Chondrocyte (in vitro differentiated cells): Measurements from ENCODE around the gene COBL. TPM values are rescaled to one million over a fixed set of nuclear protein-coding genes. Genes with fewer than 3 reads are reported as not detected.

Experiments used
- DNase-seq: peaks from one replicate; pipeline ENCODE4 v3.0.0; 2021; ENCODE audit warnings: mixed read lengths, low spot score
- H3K27ac Mint-ChIP-seq: one replicate; pipeline ENCODE4 v1.8.0; 2021; ENCODE audit warnings: mild to moderate bottlenecking, moderate library complexity, mixed read lengths; ENCODE audit not compliant: unreplicated experiment
- H3K27me3 Mint-ChIP-seq: 2 replicates; pipeline ENCODE4 v1.8.0; 2021; ENCODE audit warnings: low read depth, mixed read lengths
- H3K36me3 Mint-ChIP-seq: 2 replicates; pipeline ENCODE4 v1.8.0; 2021; ENCODE audit warnings: low read depth, mixed read lengths
- H3K4me1 Mint-ChIP-seq: 2 replicates; pipeline ENCODE4 v1.8.0; 2021; ENCODE audit warnings: low read depth, mild to moderate bottlenecking, mixed read lengths
- H3K4me3 Mint-ChIP-seq: one replicate; pipeline ENCODE4 v1.8.0; 2021; ENCODE audit warnings: mild to moderate bottlenecking, moderate library complexity, mixed read lengths; ENCODE audit not compliant: unreplicated experiment
- H3K9me3 Mint-ChIP-seq: 2 replicates; pipeline ENCODE4 v1.8.0; 2021; ENCODE audit warnings: low read depth, mixed read lengths
- total RNA-seq: library from RNA; stranded (reverse); gene quantifications from 3 replicates; pipeline ENCODE4 v1.2.1, GENCODE V29; 2021
- TF ChIP-seq, protein P1 (sequence below): fragments of 200-600 bp; sonication (generic); IDR thresholded peaks from 2 replicates; pipeline ENCODE4 v1.5.0; 2021; ENCODE audit warnings: antibody characterized with exemption, mild to moderate bottlenecking, moderate library complexity

Gene COBL
- total RNA-seq, 1 donor from 2014 or later, result 0.17 TPM

GRCh38 chr7:51128545-51129435 lies 187.8 kb downstream of the COBL start:
- H3K27me3 Mint-ChIP-seq, result peaks cover 2% of the 10 kb centered on the region
- peaks cover 3% of the 10 kb centered on the region for H3K4me1 Mint-ChIP-seq
- no peak for DNase-seq
- no peaks in the 10 kb centered on the region for H3K36me3 Mint-ChIP-seq
- no peak overlapping the region for H3K27ac Mint-ChIP-seq
- no peak overlapping the region for H3K4me3 Mint-ChIP-seq
- H3K9me3 Mint-ChIP-seq, result peaks cover 6% of the 10 kb centered on the region
- TF ChIP-seq, protein P1, sequence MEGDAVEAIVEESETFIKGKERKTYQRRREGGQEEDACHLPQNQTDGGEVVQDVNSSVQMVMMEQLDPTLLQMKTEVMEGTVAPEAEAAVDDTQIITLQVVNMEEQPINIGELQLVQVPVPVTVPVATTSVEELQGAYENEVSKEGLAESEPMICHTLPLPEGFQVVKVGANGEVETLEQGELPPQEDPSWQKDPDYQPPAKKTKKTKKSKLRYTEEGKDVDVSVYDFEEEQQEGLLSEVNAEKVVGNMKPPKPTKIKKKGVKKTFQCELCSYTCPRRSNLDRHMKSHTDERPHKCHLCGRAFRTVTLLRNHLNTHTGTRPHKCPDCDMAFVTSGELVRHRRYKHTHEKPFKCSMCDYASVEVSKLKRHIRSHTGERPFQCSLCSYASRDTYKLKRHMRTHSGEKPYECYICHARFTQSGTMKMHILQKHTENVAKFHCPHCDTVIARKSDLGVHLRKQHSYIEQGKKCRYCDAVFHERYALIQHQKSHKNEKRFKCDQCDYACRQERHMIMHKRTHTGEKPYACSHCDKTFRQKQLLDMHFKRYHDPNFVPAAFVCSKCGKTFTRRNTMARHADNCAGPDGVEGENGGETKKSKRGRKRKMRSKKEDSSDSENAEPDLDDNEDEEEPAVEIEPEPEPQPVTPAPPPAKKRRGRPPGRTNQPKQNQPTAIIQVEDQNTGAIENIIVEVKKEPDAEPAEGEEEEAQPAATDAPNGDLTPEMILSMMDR, result no peak

GRCh38 chr7:51127618-51127904 lies 189.0 kb downstream of the COBL start:
- Mint-ChIP-seq H3K4me1 (peaks cover 12% of the 10 kb centered on the region), H3K9me3 (peaks cover 5% of the 10 kb centered on the region), H3K36me3 (no peaks in the 10 kb centered on the region), H3K27ac (no peak overlapping the region), H3K4me3 (no peak overlapping the region), H3K27me3 (peaks cover 2% of the 10 kb centered on the region)
- TF ChIP-seq, protein P1, result no peak
- no peak for DNase-seq

GRCh38 chr7:51126813-51127617 lies 189.6 kb downstream of the COBL start:
- Mint-ChIP-seq H3K36me3 (no peaks in the 10 kb centered on the region), H3K4me3 (no peak overlapping the region), H3K27ac (no peak overlapping the region), H3K4me1 (peaks cover 16% of the 10 kb centered on the region), H3K27me3 (peaks cover 2% of the 10 kb centered on the region), H3K9me3 (no peaks in the 10 kb centered on the region)
- DNase-seq, result no peak
- TF ChIP-seq, protein P1, result no peak

GRCh38 chr7:51126324-51126723 lies 190.3 kb downstream of the COBL start:
- Mint-ChIP-seq H3K27me3 (peaks cover 2% of the 10 kb centered on the region), H3K36me3 (no peaks in the 10 kb centered on the region), H3K4me3 (no peak overlapping the region), H3K4me1 (peaks cover 20% of the 10 kb centered on the region), H3K9me3 (no peaks in the 10 kb centered on the region), H3K27ac (no peak overlapping the region)
- no peak for DNase-seq
- TF ChIP-seq, protein P1, result no peak

- no peak for DNase-seq
- TF ChIP-seq, protein P1, result no peak
- no peaks in the 10 kb centered on the region for H3K9me3 Mint-ChIP-seq
- H3K27me3 Mint-ChIP-seq, result peaks cover 4% of the 10 kb centered on the region
- H3K36me3 Mint-ChIP-seq, result no peaks in the 10 kb centered on the region
- no peak overlapping the region for H3K27ac Mint-ChIP-seq
- H3K4me3 Mint-ChIP-seq, result no peak overlapping the region
- H3K4me1 Mint-ChIP-seq, result peaks cover 20% of the 10 kb centered on the region
Observed at GRCh38 chr7:51124321-51124720, 192.3 kb downstream of the COBL start.
